Measurements from ENCODE around the gene DNAH2.

DNA sequence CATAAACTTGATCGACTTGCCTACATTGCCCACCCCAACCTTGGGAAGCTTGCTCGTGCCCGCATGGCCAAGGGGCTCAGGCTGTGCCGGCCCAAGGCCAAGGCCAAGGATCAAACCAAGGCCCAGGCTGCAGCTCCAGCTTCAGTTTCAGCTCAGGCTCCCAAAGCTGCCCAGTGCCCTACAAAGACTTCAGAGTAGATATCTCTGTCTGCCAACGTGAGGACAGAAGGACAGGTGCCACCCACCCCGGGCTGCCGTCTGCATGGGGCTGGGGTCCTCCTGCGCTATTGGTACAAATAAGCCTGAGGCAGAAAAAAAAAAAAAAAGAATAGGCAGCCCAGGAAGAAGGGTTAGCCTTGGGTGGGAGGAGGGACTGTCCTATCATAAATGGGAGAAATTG is 37.1 kb downstream of the DNAH2 start:
- TF ChIP-seq MAX (IDR thresholded peaks at IDR 0.05) (no peak), POLR2AphosphoS5 (IDR thresholded peaks at IDR 0.05; ENCODE audit: low read depth, low read length) (no peak), POLR2A (IDR thresholded peaks at IDR 0.05; ENCODE audit: borderline replicate concordance, extremely low read depth, insufficient read depth, insufficient read length) (no peak), FOSL1 (IDR thresholded peaks at IDR 0.05; ENCODE audit: low read depth) (no peak)
